Stomach (tissue), 9 donors: ENCODE measurements around the gene RNF181. TPM values are rescaled to one million over a fixed set of nuclear protein-coding genes. Genes with fewer than 3 reads are reported as not detected.

Experiments used
- DNase-seq, 2 donors: peaks; one replicate each; pipeline versions ENCODE4 v3.0.0 to v3.0.0-alpha.2; 2013 to 2019
- H3K27ac ChIP-seq, 5 donors: fragments of 200-600 bp in 4 of 5; sonication (generic) in 4 of 5; one replicate each; pipeline ENCODE4 v1.5.1; 2013 to 2019; ENCODE audit warnings: mild to moderate bottlenecking in 1 of 5, moderate library complexity in 1 of 5
- H3K27me3 ChIP-seq, 3 donors: fragments of 200-600 bp; sonication (generic); one replicate each; pipeline ENCODE4 v1.5.1; 2017 to 2019; ENCODE audit warnings: mixed run types in 1 of 3
- H3K36me3 ChIP-seq, 4 donors: fragments of 200-600 bp; sonication (generic); 1 replicate in 3 of 4; 2 replicates in 1 of 4; pipeline ENCODE4 v1.5.1; 2016 to 2019
- H3K4me1 ChIP-seq, 4 donors: fragments of 200-600 bp; sonication (generic); one replicate each; pipeline ENCODE4 v1.5.1; 2016 to 2019
- H3K4me3 ChIP-seq, 4 donors: fragments of 200-600 bp; sonication (generic) in 3 of 4; one replicate each; pipeline ENCODE4 v1.5.1; 2016 to 2019; ENCODE audit warnings: mild to moderate bottlenecking in 1 of 4
- H3K9me3 ChIP-seq, 4 donors: fragments of 200-600 bp; sonication (generic); one replicate each; pipeline ENCODE4 v1.5.1; 2016 to 2019
- CTCF ChIP-seq, 7 experiments: fragments of 450-650 bp in 4 of 7; fragments of 200-600 bp in 3 of 7; sonication (generic) in 3 of 7; IDR thresholded peaks; one replicate each; pipeline ENCODE4 v1.5.1; 2016 to 2019; ENCODE audit warnings: antibody characterized with exemption in 7 of 7, control low read depth in 2 of 7, mild to moderate bottlenecking in 1 of 7
- EP300 ChIP-seq: sonication (generic); formaldehyde crosslinking; IDR thresholded peaks from one replicate; pipeline ENCODE4 v1.6.1; 2017; ENCODE audit warnings: antibody characterized with exemption
- POLR2A ChIP-seq, 4 donors: fragments of 450-650 bp; IDR thresholded peaks; one replicate each; pipeline ENCODE4 v1.6.1; 2016; ENCODE audit warnings: antibody characterized with exemption in 4 of 4, control low read depth in 2 of 4, mild to moderate bottlenecking in 1 of 4, moderate library complexity in 1 of 4
- POLR2AphosphoS5 ChIP-seq, 3 donors: sonication (generic); formaldehyde crosslinking; IDR thresholded peaks; one replicate each; pipeline ENCODE4 v1.6.1; 2016; ENCODE audit warnings: antibody characterized with exemption in 3 of 3
- WGBS, 5 donors: extraction: QIAGEN DNeasy Blood & Tissue Kit in 3 of 5; methylation state at CpG; one replicate each; pipeline versions ENCODE4 v1.1.5 to v1.1.7; 2013 to 2018; 5-methylcytosine and 5-hydroxymethylcytosine counted together
- intact Hi-C: fragments of 100-400 bp; cut with DNase I; formaldehyde crosslinking; loops from one replicate; pipeline ENCODE4 v1.15.1; 2023; ENCODE audit warnings: low total_unique reads
- polyA plus RNA-seq, 3 donors: library from polyadenylated mRNA; stranded (reverse); fragments of 200-250 nt; gene quantifications; one replicate each; pipeline ENCODE4 v1.2.3, GENCODE V29; 2013
- total RNA-seq, 5 donors: library from RNA; depleted of rRNA; stranded (reverse); fragments of >200 nt; gene quantifications; one replicate each; pipeline versions ENCODE4 v1.1.0 to v1.2.3, GENCODE V29; 2014 to 2016
- donor health status: healthy with polysubstance abuse.
- donor health status: Bipolar disorder and iron deficiency.
- donor health status: healthy.

Gene RNF181
- total and polyA plus RNA-seq, 8 donors: 11.3 to 272 (median 143) TPM; not detected in 1

- peak; percentile 87 to 92 for DNase-seq
- H3K27me3 ChIP-seq: no peaks in the 10 kb centered on the region
- H3K4me1 ChIP-seq: peaks cover 18 to 40% (median 29%) of the 10 kb centered on the region in 4 donors
- H3K36me3 ChIP-seq: peaks cover 0 to 16% (median 7%) of the 10 kb centered on the region in 4 donors
- H3K4me3 ChIP-seq: peak within 1 kb of the TSS; percentile 46 to 60 (median 51)
- no peaks in the 10 kb centered on the region for H3K9me3 ChIP-seq
- TF ChIP-seq EP300: no peak
- TF ChIP-seq CTCF (IDR thresholded peaks at IDR 0.05): no peak
- TF ChIP-seq POLR2A (IDR thresholded peaks at IDR 0.05): no peak
- TF ChIP-seq POLR2AphosphoS5 (IDR thresholded peaks at IDR 0.05): peak in 2 of 3 donors; percentile 34 to 70
- intact Hi-C loops: no loop called here
- peak within 1 kb of the TSS; percentile 79 to 91 (median 90) for H3K27ac ChIP-seq
- WGBS, 5 donors: 6 to 26% (median 18%) methylated on average over 19 of the region's 19 CpGs
These were observed 17.9 kb upstream of the RNF181 start, which contains the start of gene VAMP8 for GRCh38 chr2:85577386-85578242. Gene VAMP8, plus strand, starts transcription at chr2:85577586. Its CDS starts 61 bp downstream, at chr2:85577647.

GRCh38 chr2:85578243-85579180 is 17.0 kb upstream of the RNF181 start:
- Histone ChIP-seq H3K4me1 (peaks cover 20 to 49% (median 36%) of the 10 kb centered on the region in 4 donors), H3K36me3 (peaks cover 0 to 21% (median 8%) of the 10 kb centered on the region in 4 donors), H3K27ac (peak overlapping the region; percentile 68 to 91 (median 86)), H3K27me3 (no peaks in the 10 kb centered on the region), H3K9me3 (no peaks in the 10 kb centered on the region), H3K4me3 (peak overlapping the region; percentile 46 to 60 (median 51))
- DNase-seq: peak; percentile 63 to 73
- TF ChIP-seq POLR2AphosphoS5 (IDR thresholded peaks at IDR 0.05) (peak in 1 of 3 donors; percentile 13), POLR2A (IDR thresholded peaks at IDR 0.05) (no peak)
- intact Hi-C loops: no loop called here
- 30 to 42% (median 32%) methylated on average over 18 to 19 of the region's 19 CpGs for WGBS, 5 donors

GRCh38 chr2:85579266-85579935 is 16.1 kb upstream of the RNF181 start:
- H3K4me1 ChIP-seq: peaks cover 28 to 58% (median 44%) of the 10 kb centered on the region in 4 donors
- H3K27ac ChIP-seq: peak overlapping the region in 4 of 5 donors; percentile 79 to 91 (median 88)
- no peak for TF ChIP-seq EP300
- no peak for TF ChIP-seq POLR2AphosphoS5 (IDR thresholded peaks at IDR 0.05)
- no peak for TF ChIP-seq CTCF (IDR thresholded peaks at IDR 0.05)
- no peak for TF ChIP-seq POLR2A (IDR thresholded peaks at IDR 0.05)
- no peaks in the 10 kb centered on the region for H3K9me3 ChIP-seq
- WGBS, 5 donors: 47 to 67% (median 59%) methylated on average over 6 of the region's 6 CpGs
- no peaks in the 10 kb centered on the region for H3K27me3 ChIP-seq
- no peak for DNase-seq
- peaks cover 0 to 21% (median 8%) of the 10 kb centered on the region in 4 donors for H3K36me3 ChIP-seq
- H3K4me3 ChIP-seq: peak overlapping the region in 3 of 4 donors; percentile 46 to 60 (median 49)
- intact Hi-C loops: no loop called here

GRCh38 chr2:85580206-85580605 is 15.3 kb upstream of the RNF181 start:
- H3K4me1 ChIP-seq: peaks cover 36 to 66% (median 52%) of the 10 kb centered on the region in 4 donors
- no peak overlapping the region for H3K4me3 ChIP-seq
- H3K36me3 ChIP-seq: peaks cover 0 to 21% (median 8%) of the 10 kb centered on the region in 4 donors
- H3K27me3 ChIP-seq: no peaks in the 10 kb centered on the region
- no peak for TF ChIP-seq POLR2A (IDR thresholded peaks at IDR 0.05)
- TF ChIP-seq POLR2AphosphoS5 (IDR thresholded peaks at IDR 0.05): no peak
- TF ChIP-seq CTCF (IDR thresholded peaks at IDR 0.05): no peak
- TF ChIP-seq EP300: no peak
- intact Hi-C loops: no loop called here
- peak overlapping the region in 3 of 5 donors; percentile 79 to 91 (median 90) for H3K27ac ChIP-seq
- WGBS, 5 donors: 89 to 96% (median 89%) methylated on average over 3 of the region's 3 CpGs
- DNase-seq: no peak
- H3K9me3 ChIP-seq: no peaks in the 10 kb centered on the region
